Esophagus squamous epithelium (tissue), 5 donors: ENCODE data around the gene TBXA2R. TPM values are rescaled to one million over a fixed set of nuclear protein-coding genes. Genes with fewer than 3 reads are reported as not detected.

Experiments
- DNase-seq: peaks from one replicate; lab custom pipeline; 2025; lab: John Stamatoyannopoulos, UW
- H3K27ac ChIP-seq, 4 donors: fragments of 200-600 bp; sonication (generic); one replicate each; pipeline ENCODE4 v1.5.1; 2016 to 2019; ENCODE audit warnings: mild to moderate bottlenecking in 1 of 4
- H3K27me3 ChIP-seq, 4 donors: fragments of 200-600 bp; sonication (generic); 1 replicate in 3 of 4; 2 replicates in 1 of 4; pipeline versions ENCODE4 v1.5.1 to v1.6.0; 2017 to 2021; ENCODE audit warnings: antibody characterized with exemption in 1 of 4
- H3K36me3 ChIP-seq, 3 donors: fragments of 200-600 bp; sonication (generic); one replicate each; pipeline ENCODE4 v1.5.1; 2016 to 2019
- H3K4me1 ChIP-seq, 3 donors: fragments of 200-600 bp; sonication (generic); one replicate each; pipeline ENCODE4 v1.5.1; 2017 to 2019
- H3K4me3 ChIP-seq, 4 donors: fragments of 200-600 bp; sonication (generic); 1 replicate in 3 of 4; 2 replicates in 1 of 4; pipeline ENCODE4 v1.5.1; 2016 to 2019; ENCODE audit warnings: mild to moderate bottlenecking in 2 of 4, moderate library complexity in 1 of 4
- H3K9me3 ChIP-seq, 3 donors: fragments of 200-600 bp; sonication (generic); one replicate each; pipeline ENCODE4 v1.5.1; 2016 to 2019
- POLR2A ChIP-seq, 4 donors: fragments of 450-650 bp; IDR thresholded peaks; one replicate each; pipeline ENCODE4 v1.6.1; 2017; ENCODE audit warnings: antibody characterized with exemption in 4 of 4, mild to moderate bottlenecking in 4 of 4, moderate library complexity in 3 of 4
- WGBS, 2 donors: methylation state at CpG; one replicate each; pipeline ENCODE4 v1.1.5; 2018; 5-methylcytosine and 5-hydroxymethylcytosine counted together
- intact Hi-C: fragments of 100-400 bp; cut with DNase I; formaldehyde crosslinking; loops from one replicate; pipeline ENCODE4 v1.15.0; 2022
- total RNA-seq, 4 donors: library from RNA; depleted of rRNA; stranded (reverse); fragments of >200 nt; gene quantifications; one replicate each; pipeline ENCODE4 v1.1.0, GENCODE V29; 2016
- TF ChIP-seq, protein P1 (sequence below), 6 experiments: fragments of 450-650 bp in 4 of 6; fragments of 200-600 bp in 2 of 6; sonication (generic) in 2 of 6; IDR thresholded peaks; one replicate each; pipeline ENCODE4 v1.5.1; 2016 to 2019; ENCODE audit warnings: antibody characterized with exemption in 6 of 6, mild to moderate bottlenecking in 4 of 6, moderate library complexity in 4 of 6
- donor health status: DM: yes; HTN: yes; CAD: no.

Gene TBXA2R
- total RNA-seq, 4 donors from 2014 or later: 0.23 to 1.3 (median 0.45) TPM

DNA sequence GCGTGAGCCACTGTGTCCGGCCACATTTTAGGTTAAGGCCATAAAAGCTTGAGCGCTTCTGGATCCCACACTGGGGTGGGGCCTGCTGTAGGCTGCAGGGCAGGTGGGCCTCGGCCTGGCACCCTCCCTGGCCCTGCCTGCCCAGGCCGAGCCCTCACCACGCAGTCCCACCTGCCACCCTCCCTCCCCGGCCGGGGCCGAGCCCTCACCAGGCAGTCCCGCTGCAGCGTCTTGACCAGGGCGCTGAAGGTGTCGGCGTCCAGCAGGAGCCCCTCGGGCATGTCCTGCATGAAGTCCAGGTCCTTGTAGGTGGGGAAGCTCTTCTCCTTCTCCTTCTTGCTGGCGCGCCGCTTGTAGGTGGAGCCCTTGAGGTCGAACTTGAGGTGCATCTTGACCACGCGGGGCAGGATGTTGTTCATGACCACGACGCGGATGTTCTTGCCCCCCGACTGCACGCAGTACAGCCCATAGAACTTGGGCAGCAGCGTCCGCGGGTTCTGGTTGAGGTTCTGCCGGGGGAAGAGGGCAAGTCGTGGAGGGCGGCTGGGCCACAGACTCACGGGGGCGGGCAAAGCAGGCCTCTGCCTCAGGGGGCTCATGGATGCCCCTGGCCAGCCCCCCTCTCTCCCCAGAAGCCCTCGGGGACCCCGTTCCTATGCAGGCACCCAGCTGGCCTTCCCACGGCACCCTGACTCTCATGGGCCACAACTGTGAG, 46.6 kb upstream of the TBXA2R start:
- no peaks in the 10 kb centered on the region for H3K27me3 ChIP-seq
- H3K36me3 ChIP-seq: peaks cover 36 to 88% (median 42%) of the 10 kb centered on the region in 3 donors
- no peaks in the 10 kb centered on the region for H3K9me3 ChIP-seq
- intact Hi-C loops: no loop called here
- no peak overlapping the region for H3K4me3 ChIP-seq
- peaks cover 0 to 20% (median 0%) of the 10 kb centered on the region in 3 donors for H3K4me1 ChIP-seq
- DNase-seq: no peak
- WGBS, 2 donors: 80 to 100% methylated on average over 6 to 11 of the region's 37 CpGs
- H3K27ac ChIP-seq: no peak overlapping the region
- TF ChIP-seq, protein P1, sequence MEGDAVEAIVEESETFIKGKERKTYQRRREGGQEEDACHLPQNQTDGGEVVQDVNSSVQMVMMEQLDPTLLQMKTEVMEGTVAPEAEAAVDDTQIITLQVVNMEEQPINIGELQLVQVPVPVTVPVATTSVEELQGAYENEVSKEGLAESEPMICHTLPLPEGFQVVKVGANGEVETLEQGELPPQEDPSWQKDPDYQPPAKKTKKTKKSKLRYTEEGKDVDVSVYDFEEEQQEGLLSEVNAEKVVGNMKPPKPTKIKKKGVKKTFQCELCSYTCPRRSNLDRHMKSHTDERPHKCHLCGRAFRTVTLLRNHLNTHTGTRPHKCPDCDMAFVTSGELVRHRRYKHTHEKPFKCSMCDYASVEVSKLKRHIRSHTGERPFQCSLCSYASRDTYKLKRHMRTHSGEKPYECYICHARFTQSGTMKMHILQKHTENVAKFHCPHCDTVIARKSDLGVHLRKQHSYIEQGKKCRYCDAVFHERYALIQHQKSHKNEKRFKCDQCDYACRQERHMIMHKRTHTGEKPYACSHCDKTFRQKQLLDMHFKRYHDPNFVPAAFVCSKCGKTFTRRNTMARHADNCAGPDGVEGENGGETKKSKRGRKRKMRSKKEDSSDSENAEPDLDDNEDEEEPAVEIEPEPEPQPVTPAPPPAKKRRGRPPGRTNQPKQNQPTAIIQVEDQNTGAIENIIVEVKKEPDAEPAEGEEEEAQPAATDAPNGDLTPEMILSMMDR (IDR thresholded peaks at IDR 0.05): no peak
- TF ChIP-seq POLR2A (IDR thresholded peaks at IDR 0.05): no peak

DNA sequence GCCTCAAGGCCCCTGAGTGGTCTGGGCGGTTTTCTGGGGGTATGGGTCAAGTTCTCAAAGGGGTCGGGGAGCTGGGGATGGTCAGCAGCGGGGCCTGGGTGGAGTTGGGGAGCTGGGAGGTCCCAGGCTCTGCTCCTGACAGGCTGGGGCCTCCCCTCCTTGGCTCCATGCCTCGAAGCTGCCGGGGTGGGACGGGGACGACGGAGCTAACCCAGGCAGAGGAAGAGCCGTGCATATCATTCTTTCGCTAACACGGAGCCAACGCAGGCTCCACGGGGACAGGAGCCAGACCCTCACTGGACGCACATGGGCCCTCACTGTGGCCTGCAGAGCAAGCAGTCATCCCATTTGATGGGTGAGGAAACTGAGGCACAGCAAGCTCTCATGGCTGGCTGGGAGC, 45.7 kb upstream of the TBXA2R start:
- DNase-seq: no peak
- no peak for TF ChIP-seq POLR2A (IDR thresholded peaks at IDR 0.05)
- TF ChIP-seq, protein P1 (IDR thresholded peaks at IDR 0.05): no peak
- Histone ChIP-seq H3K27me3 (no peaks in the 10 kb centered on the region), H3K36me3 (peaks cover 35 to 88% (median 37%) of the 10 kb centered on the region in 3 donors), H3K27ac (no peak overlapping the region), H3K9me3 (no peaks in the 10 kb centered on the region), H3K4me3 (no peak overlapping the region), H3K4me1 (peaks cover 0 to 20% (median 0%) of the 10 kb centered on the region in 3 donors)
- intact Hi-C loops: no loop called here
- WGBS, 2 donors: no CpG with 5 or more reads among the region's 14 CpGs

DNA sequence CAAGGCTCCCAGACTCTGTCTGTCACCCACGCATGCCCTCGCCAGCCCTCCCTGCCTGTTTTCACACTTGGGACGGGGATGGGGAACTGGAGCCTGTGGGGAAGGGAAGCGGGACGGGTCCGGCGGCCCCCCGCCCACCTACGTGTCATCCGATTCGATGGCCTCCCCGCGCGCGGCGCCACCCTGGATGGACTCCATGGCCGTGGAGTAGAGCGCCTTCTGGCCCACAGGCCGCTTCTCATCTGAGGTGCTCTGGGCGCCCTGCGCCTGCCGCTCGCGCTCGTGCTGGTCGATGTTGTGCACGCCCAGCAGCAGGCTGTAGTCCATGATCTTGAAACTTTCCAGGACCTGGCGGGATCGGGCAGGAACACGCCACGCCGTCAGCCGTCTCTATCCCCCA, 45.0 kb upstream of the TBXA2R start:
- intact Hi-C loops: no loop called here
- WGBS, 2 donors: 82% methylated on average over 3 of the region's 33 CpGs; no CpG with 5 or more reads in 1 of the 2 donors
- peaks cover 29 to 88% (median 30%) of the 10 kb centered on the region in 3 donors for H3K36me3 ChIP-seq

DNA sequence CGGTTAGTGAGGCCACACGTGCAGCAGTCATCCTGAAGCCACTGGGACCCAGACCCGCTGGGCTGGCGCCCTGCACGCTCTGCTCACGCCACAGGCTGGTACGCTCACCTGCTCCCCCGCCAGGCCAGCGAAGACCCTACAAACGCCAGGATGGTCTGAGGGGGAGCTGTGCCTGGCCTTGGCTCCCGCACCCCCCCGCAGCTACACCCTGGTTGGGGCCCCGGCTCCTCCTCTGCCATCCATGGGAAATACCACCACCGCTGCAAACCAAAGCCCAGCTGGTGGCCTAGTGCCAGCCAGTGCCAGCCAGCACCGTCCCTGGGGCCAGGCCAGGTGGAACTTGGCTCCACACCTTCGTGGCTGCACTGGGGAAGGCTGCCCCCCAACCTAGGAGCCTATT, 43.2 kb upstream of the TBXA2R start:
- no peak for DNase-seq
- 80% methylated on average over 1 of the region's 16 CpGs; no CpG with 5 or more reads in 1 of the 2 donors for WGBS, 2 donors
- no peaks in the 10 kb centered on the region for H3K27me3 ChIP-seq
- peaks cover 23 to 90% (median 29%) of the 10 kb centered on the region in 3 donors for H3K36me3 ChIP-seq
- peaks cover 0 to 4% (median 0%) of the 10 kb centered on the region in 3 donors for H3K4me1 ChIP-seq
- H3K9me3 ChIP-seq: no peaks in the 10 kb centered on the region
- no peak for TF ChIP-seq POLR2A (IDR thresholded peaks at IDR 0.05)
- TF ChIP-seq, protein P1 (IDR thresholded peaks at IDR 0.05): no peak
- no peak overlapping the region for H3K4me3 ChIP-seq
- no peak overlapping the region for H3K27ac ChIP-seq
- intact Hi-C loops: no loop called here

More for the DNA sequence above, 45.0 kb upstream of the TBXA2R start:
- Histone ChIP-seq H3K4me1 (peaks cover 0 to 15% (median 0%) of the 10 kb centered on the region in 3 donors), H3K9me3 (no peaks in the 10 kb centered on the region), H3K27me3 (no peaks in the 10 kb centered on the region), H3K27ac (no peak overlapping the region), H3K4me3 (no peak overlapping the region)
- TF ChIP-seq, protein P1 (IDR thresholded peaks at IDR 0.05): no peak
- no peak for TF ChIP-seq POLR2A (IDR thresholded peaks at IDR 0.05)
- no peak for DNase-seq
